GM21526 (cell line): Measurements from ENCODE around the gene UGT1A6.
"Not testable (repeated sequence)": the region's sequence is repeated elsewhere in the genome, so short reads cannot be mapped to it uniquely, and the experiment has no call there.

Source experiments
- ATAC-seq: cut with Tn5 transposase; IDR thresholded peaks from one replicate; pipeline ENCODE4 v1.9.1; 2021; ENCODE audit warnings: moderate library complexity; ENCODE audit not compliant: unreplicated experiment, low FRiP score

UGT1A6 gene

GRCh38 chr2:233714121-233714520, 21.4 kb downstream of the UGT1A6 start:
- ATAC-seq = no peak

GRCh38 chr2:233718552-233718951, 25.9 kb downstream of the UGT1A6 start, which contains the start of gene UGT1A4:
Gene UGT1A4 (plus strand): TSS chr2:233718736. CDS start chr2:233718821, 85 bp downstream.
- no peak for ATAC-seq

GRCh38 chr2:233728723-233729301, 36.1 kb downstream of the UGT1A6 start, which contains the start of gene UGT1A3:
Gene UGT1A3 (plus strand): TSS chr2:233729042. CDS start chr2:233729127, 85 bp downstream.
- ATAC-seq = no peak

GRCh38 chr2:233736868-233737653, 44.4 kb downstream of the UGT1A6 start:
- ATAC-seq = not testable (repeated sequence)

GRCh38 chr2:233740870-233741269, 48.2 kb downstream of the UGT1A6 start:
- no peak for ATAC-seq

- ATAC-seq = no peak
Measured at GRCh38 chr2:233743464-233744259, 51.0 kb downstream of the UGT1A6 start.

- ATAC-seq = no peak
Measured at GRCh38 chr2:233745073-233745755, 52.5 kb downstream of the UGT1A6 start.

- not testable (repeated sequence) for ATAC-seq
Measured at GRCh38 chr2:233745838-233746237, 53.1 kb downstream of the UGT1A6 start.

- ATAC-seq = no peak
Measured at GRCh38 chr2:233746475-233747282, 54.0 kb downstream of the UGT1A6 start.

GRCh38 chr2:233747283-233747544, 54.5 kb downstream of the UGT1A6 start:
- no peak for ATAC-seq

GRCh38 chr2:233750689-233751088, 58.0 kb downstream of the UGT1A6 start:
- ATAC-seq = not testable (repeated sequence)

GRCh38 chr2:233751212-233752009, 58.7 kb downstream of the UGT1A6 start:
- ATAC-seq = not testable (repeated sequence)

GRCh38 chr2:233754872-233755611, 62.4 kb downstream of the UGT1A6 start:
- ATAC-seq = no peak

GRCh38 chr2:233756429-233757081, 63.9 kb downstream of the UGT1A6 start:
- ATAC-seq = no peak

- no peak for ATAC-seq
Measured at GRCh38 chr2:233758141-233758540, 65.5 kb downstream of the UGT1A6 start.

- ATAC-seq = no peak
Measured at GRCh38 chr2:233758849-233759248, 66.2 kb downstream of the UGT1A6 start.

GRCh38 chr2:233760043-233760442, 67.4 kb downstream of the UGT1A6 start, which contains the start of gene UGT1A1:
Gene UGT1A1 (plus strand): TSS chr2:233760270. CDS start chr2:233760288, 18 bp downstream.
- no peak for ATAC-seq
